ENCODE measurements around the gene CYP4F3.

GRCh38 chr19:15680478-15681322 is 40.0 kb downstream of the CYP4F3 start:
- TF ChIP-seq POLR2AphosphoS5 (IDR thresholded peaks at IDR 0.05; ENCODE audit: low read depth, low read length), result no peak
- TF ChIP-seq SPI1 (IDR thresholded peaks at IDR 0.05; ENCODE audit: low read depth, low read length), result no peak
- no peak for TF ChIP-seq POLR2A (IDR thresholded peaks at IDR 0.05; ENCODE audit: low read depth, low read length)
- no peak for TF ChIP-seq TAF1 (IDR thresholded peaks at IDR 0.05; ENCODE audit: low read depth, low read length)

Data from GM12891 (cell line).